GM12872 (cell line): ENCODE data around the gene ADA.

Experiments
- TF ChIP-seq, protein P1 (sequence below): IDR thresholded peaks from 3 replicates; pipeline ENCODE4 v1.5.1; 2011; ENCODE audit warnings: low read depth, mild to moderate bottlenecking, low read length, moderate library complexity; ENCODE audit not compliant: insufficient read depth

ADA gene

GRCh38 chr20:44629542-44629941 lies 22.0 kb downstream of the ADA start:
- TF ChIP-seq, protein P1, sequence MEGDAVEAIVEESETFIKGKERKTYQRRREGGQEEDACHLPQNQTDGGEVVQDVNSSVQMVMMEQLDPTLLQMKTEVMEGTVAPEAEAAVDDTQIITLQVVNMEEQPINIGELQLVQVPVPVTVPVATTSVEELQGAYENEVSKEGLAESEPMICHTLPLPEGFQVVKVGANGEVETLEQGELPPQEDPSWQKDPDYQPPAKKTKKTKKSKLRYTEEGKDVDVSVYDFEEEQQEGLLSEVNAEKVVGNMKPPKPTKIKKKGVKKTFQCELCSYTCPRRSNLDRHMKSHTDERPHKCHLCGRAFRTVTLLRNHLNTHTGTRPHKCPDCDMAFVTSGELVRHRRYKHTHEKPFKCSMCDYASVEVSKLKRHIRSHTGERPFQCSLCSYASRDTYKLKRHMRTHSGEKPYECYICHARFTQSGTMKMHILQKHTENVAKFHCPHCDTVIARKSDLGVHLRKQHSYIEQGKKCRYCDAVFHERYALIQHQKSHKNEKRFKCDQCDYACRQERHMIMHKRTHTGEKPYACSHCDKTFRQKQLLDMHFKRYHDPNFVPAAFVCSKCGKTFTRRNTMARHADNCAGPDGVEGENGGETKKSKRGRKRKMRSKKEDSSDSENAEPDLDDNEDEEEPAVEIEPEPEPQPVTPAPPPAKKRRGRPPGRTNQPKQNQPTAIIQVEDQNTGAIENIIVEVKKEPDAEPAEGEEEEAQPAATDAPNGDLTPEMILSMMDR = no peak

DNA sequence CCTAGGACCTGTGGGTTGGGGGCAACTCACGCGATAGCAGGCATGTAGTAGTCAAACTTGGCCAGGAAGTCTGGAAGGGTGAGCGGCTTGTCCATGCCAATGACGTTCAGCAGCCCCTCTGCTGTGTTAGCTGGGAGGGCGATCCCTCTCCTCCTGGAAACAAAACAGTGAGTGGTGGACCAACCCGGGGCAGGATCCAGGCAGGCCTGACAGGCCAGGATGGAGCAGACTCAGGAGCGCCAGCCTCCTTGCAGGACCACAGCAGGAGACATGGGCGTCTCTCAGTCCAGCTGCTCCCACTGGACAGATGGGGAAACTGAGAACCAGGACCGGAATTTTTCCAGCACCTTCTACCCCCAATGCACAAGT lies 22.5 kb downstream of the ADA start:
- TF ChIP-seq, protein P1 = no peak

DNA sequence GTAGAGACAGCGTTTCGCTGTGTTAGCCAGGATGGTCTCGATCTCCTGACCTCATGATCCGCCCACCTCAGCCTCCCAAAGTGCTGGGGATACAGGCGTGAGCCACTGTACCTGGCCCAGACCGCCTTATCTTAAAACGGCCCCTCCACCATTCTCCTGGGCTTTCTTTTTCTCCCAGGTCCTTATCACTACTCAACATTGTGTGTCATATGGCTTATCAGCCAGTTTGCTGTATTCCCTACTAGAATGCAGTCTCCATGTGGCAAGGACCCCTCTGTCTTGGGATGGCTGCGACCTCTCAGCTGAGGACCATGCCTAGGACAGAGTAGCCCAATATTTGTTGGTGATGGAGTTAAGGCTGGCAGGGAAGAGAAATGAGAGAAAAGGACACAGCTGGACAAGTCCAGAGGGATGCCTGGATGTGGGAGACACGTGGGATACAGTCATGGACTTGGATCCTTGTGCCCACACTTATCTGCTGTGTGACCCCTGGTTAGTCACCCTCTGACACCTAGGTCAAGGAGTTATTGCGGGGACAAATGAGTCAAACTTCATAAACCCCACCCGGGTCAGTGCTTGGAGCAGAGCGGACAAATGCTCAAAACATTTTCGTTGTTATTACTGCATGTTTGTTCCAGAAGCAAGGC lies 24.0 kb downstream of the ADA start:
- TF ChIP-seq, protein P1 = no peak

DNA sequence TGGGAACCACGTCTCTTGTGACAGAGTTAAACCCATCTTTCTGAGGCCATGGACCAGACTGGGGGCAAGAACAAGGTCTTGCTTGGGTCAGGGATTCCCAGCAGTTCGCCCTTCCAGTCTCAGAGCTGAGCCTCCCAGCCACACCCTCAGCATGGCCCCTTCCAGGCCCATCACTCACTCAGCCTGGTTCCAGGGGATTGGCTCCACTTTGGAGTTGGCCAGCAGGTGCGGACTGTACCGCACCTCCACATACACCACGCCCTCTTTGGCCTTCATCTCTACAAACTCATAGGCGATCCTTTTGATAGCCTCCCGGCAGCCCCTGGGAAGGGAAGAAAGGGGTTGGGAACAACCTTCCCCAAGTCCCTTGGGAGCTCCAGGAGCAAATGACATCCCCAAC lies 25.2 kb downstream of the ADA start:
- TF ChIP-seq, protein P1 = no peak

GRCh38 chr20:44625361-44625760 lies 26.1 kb downstream of the ADA start:
- TF ChIP-seq, protein P1 = no peak

GRCh38 chr20:44624743-44625271 lies 26.7 kb downstream of the ADA start:
- TF ChIP-seq, protein P1 = no peak

- TF ChIP-seq, protein P1 = no peak
Observed at GRCh38 chr20:44624152-44624551, 27.3 kb downstream of the ADA start.
